Measurements from ENCODE around the gene ASB4. TPM values are rescaled to one million over a fixed set of nuclear protein-coding genes. Genes with fewer than 3 reads are reported as not detected.

ASB4 gene
- total RNA-seq, 1 experiment from 2014 or later: not detected

- no peak overlapping the region for H3K9ac ChIP-seq (ENCODE audit: low read length)
- peak; percentile 99 for DNase-seq
- intact Hi-C loops (cut with micrococcal nuclease): no loop called here
- no peak overlapping the region for H3K4me3 ChIP-seq (ENCODE audit: low read length)
- POLR2A ChIA-PET (ENCODE audit: unreplicated experiment): no interaction called here
- CTCF ChIA-PET: no interaction called here
- no peak overlapping the region for H2AFZ ChIP-seq (ENCODE audit: low read length)
- H3K36me3 ChIP-seq (ENCODE audit: low read depth, low read length): no peaks in the 10 kb centered on the region
- no peaks in the 10 kb centered on the region for H3K79me2 ChIP-seq (ENCODE audit: low read length)
- peak overlapping the region; percentile 57 for H3K27ac ChIP-seq (ENCODE audit: low read length)
- H3K9me3 ChIP-seq (ENCODE audit: low read length): no peaks in the 10 kb centered on the region
- no peak for TF ChIP-seq EZH2 (IDR thresholded peaks at IDR 0.05; ENCODE audit: low read length, unreplicated experiment)
- no peak for TF ChIP-seq CTCF (conservative IDR thresholded peaks at IDR 0.05; ENCODE audit: low read depth, low read length)
- no peak for TF ChIP-seq EZH2phosphoT487 (IDR thresholded peaks at IDR 0.05; ENCODE audit: borderline replicate concordance, low read length)
- ATAC-seq: peak; percentile 87
- H3F3A ChIP-seq (ENCODE audit: low read length, unreplicated experiment): no peaks in the 10 kb centered on the region
- no TSS peak for BruUV-seq (replicated peaks)
- H3K4me1 ChIP-seq (ENCODE audit: insufficient read depth, low read length): peaks cover 38% of the 10 kb centered on the region
- peak overlapping the region; percentile 53 for H3K4me2 ChIP-seq (ENCODE audit: low read length)
- no peaks in the 10 kb centered on the region for H3K27me3 ChIP-seq (ENCODE audit: low read length)
- H4K20me1 ChIP-seq (ENCODE audit: low read length): no peaks in the 10 kb centered on the region
- H3K9me2 ChIP-seq (replicated peaks; ENCODE audit: low read length): no peaks in the 10 kb centered on the region
Measured at GRCh38 chr7:95491634-95492314, 6.0 kb downstream of the ASB4 start.

GRCh38 chr7:95493247-95493646 is 7.5 kb downstream of the ASB4 start:
- no peak for TF ChIP-seq EZH2phosphoT487 (IDR thresholded peaks at IDR 0.05; ENCODE audit: borderline replicate concordance, low read length)
- TF ChIP-seq CTCF (conservative IDR thresholded peaks at IDR 0.05; ENCODE audit: low read depth, low read length): no peak
- no peak for TF ChIP-seq EZH2 (IDR thresholded peaks at IDR 0.05; ENCODE audit: low read length, unreplicated experiment)
- no peaks in the 10 kb centered on the region for H3K9me3 ChIP-seq (ENCODE audit: low read length)
- no peaks in the 10 kb centered on the region for H3K27me3 ChIP-seq (ENCODE audit: low read length)
- no peak overlapping the region; the same call in 1 of the 2 replicates for H3K4me3 ChIP-seq (ENCODE audit: low read length)
- CTCF ChIA-PET: interaction anchor here (0.6 to 1.0 kb wide), 3 partner anchors 18 to 197 kb away, joined by 3 read pairs; no protein-coding TSS in a partner anchor
- peak overlapping the region; percentile 53 for H3K4me2 ChIP-seq (ENCODE audit: low read length)
- H2AFZ ChIP-seq (ENCODE audit: low read length): no peak overlapping the region
- intact Hi-C loops (cut with micrococcal nuclease): no loop called here
- H3K9ac ChIP-seq (ENCODE audit: low read length): no peak overlapping the region
- H3K4me1 ChIP-seq (ENCODE audit: insufficient read depth, low read length): peaks cover 38% of the 10 kb centered on the region
- peak; percentile 72 for ATAC-seq
- peak; percentile 74 for DNase-seq
- H3K79me2 ChIP-seq (ENCODE audit: low read length): no peaks in the 10 kb centered on the region
- H4K20me1 ChIP-seq (ENCODE audit: low read length): no peaks in the 10 kb centered on the region
- no peaks in the 10 kb centered on the region for H3K36me3 ChIP-seq (ENCODE audit: low read depth, low read length)
- no peaks in the 10 kb centered on the region for H3K9me2 ChIP-seq (replicated peaks; ENCODE audit: low read length)
- no TSS peak for BruUV-seq (replicated peaks)
- no peaks in the 10 kb centered on the region for H3F3A ChIP-seq (ENCODE audit: low read length, unreplicated experiment)
- peak overlapping the region; percentile 32; the same call in 1 of the 2 replicates for H3K27ac ChIP-seq (ENCODE audit: low read length)
- POLR2A ChIA-PET (ENCODE audit: unreplicated experiment): interaction anchor here (0.6 kb wide), 1 partner anchor 369 kb away, joined by 4 read pairs; no protein-coding TSS in a partner anchor

DNA sequence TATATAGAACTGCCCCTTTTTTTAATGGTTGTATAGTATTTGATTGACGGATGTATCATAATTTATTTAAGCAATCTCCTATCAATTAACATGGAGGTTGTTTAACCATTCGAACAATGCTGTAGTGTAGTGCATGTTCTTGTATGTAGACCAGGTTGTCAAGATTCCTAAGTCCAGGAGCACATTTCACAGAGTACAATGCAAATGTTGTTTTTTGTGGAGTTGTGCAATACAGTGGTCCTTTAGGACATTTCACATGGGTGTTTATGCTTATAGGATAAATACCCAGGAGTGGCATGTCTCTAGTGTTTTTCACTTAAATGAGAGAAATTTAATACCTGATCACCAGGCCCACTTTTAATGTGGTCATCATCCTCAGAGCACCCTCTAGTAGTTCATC is 8.1 kb downstream of the ASB4 start:
- Histone ChIP-seq H3K9me2 (replicated peaks; ENCODE audit: low read length) (no peaks in the 10 kb centered on the region), H2AFZ (ENCODE audit: low read length) (no peak overlapping the region), H4K20me1 (ENCODE audit: low read length) (no peaks in the 10 kb centered on the region), H3F3A (ENCODE audit: low read length, unreplicated experiment) (no peaks in the 10 kb centered on the region), H3K27ac (ENCODE audit: low read length) (peak overlapping the region; percentile 32; the same call in 1 of the 2 replicates), H3K4me2 (ENCODE audit: low read length) (peak overlapping the region; percentile 53), H3K9ac (ENCODE audit: low read length) (no peak overlapping the region), H3K4me1 (ENCODE audit: insufficient read depth, low read length) (peaks cover 38% of the 10 kb centered on the region), H3K4me3 (ENCODE audit: low read length) (no peak overlapping the region; the same call in 1 of the 2 replicates), H3K79me2 (ENCODE audit: low read length) (no peaks in the 10 kb centered on the region), H3K36me3 (ENCODE audit: low read depth, low read length) (no peaks in the 10 kb centered on the region), H3K27me3 (ENCODE audit: low read length) (no peaks in the 10 kb centered on the region), H3K9me3 (ENCODE audit: low read length) (no peaks in the 10 kb centered on the region)
- ChIA-PET POLR2A (ENCODE audit: unreplicated experiment) (no interaction called here), CTCF (interaction anchor here (0.6 kb wide), 1 partner anchor 193 kb away, joined by 3 read pairs; no protein-coding TSS in a partner anchor)
- ATAC-seq: no peak
- intact Hi-C loops (cut with micrococcal nuclease): no loop called here
- no peak for DNase-seq
- TF ChIP-seq EZH2phosphoT487 (IDR thresholded peaks at IDR 0.05; ENCODE audit: borderline replicate concordance, low read length): no peak
- TF ChIP-seq EZH2 (IDR thresholded peaks at IDR 0.05; ENCODE audit: low read length, unreplicated experiment): no peak
- TF ChIP-seq CTCF (conservative IDR thresholded peaks at IDR 0.05; ENCODE audit: low read depth, low read length): no peak
- no TSS peak for BruUV-seq (replicated peaks)

Data from PC-3 (cell line).